GM19239 (cell line): ENCODE results near the gene CCNI2.
A peak's percentile ranks its signal among the peaks of the same experiment; 100 is the strongest.

Experiments
- DNase-seq: peaks from one replicate; pipeline ENCODE4 v3.0.0; 2011; ENCODE audit warnings: low spot score; ENCODE audit not compliant: insufficient read length
- FAIRE-seq: peaks from 2 replicates; lab custom pipeline; 2011; peaks lifted over from hg19 to GRCh38; lab: Jason Lieb, UNC

The CCNI2 gene

GRCh38 chr5:132748522-132749000, 1.3 kb downstream of the CCNI2 start:
- DNase-seq (no peak), FAIRE-seq (peak; percentile 69)

- no peak for FAIRE-seq
- DNase-seq, result no peak
These were observed 2.3 kb downstream of the CCNI2 start for GRCh38 chr5:132749506-132749905.

- peak; percentile 88 for FAIRE-seq
- peak; percentile 52 for DNase-seq
These were observed 3.4 kb downstream of the CCNI2 start for GRCh38 chr5:132750471-132751230.

GRCh38 chr5:132751444-132751843, 4.2 kb downstream of the CCNI2 start:
- FAIRE-seq (peak; percentile 97), DNase-seq (peak; percentile 36)

GRCh38 chr5:132751971-132752580, 4.8 kb downstream of the CCNI2 start:
- FAIRE-seq (peak; percentile 75), DNase-seq (no peak)

DNA sequence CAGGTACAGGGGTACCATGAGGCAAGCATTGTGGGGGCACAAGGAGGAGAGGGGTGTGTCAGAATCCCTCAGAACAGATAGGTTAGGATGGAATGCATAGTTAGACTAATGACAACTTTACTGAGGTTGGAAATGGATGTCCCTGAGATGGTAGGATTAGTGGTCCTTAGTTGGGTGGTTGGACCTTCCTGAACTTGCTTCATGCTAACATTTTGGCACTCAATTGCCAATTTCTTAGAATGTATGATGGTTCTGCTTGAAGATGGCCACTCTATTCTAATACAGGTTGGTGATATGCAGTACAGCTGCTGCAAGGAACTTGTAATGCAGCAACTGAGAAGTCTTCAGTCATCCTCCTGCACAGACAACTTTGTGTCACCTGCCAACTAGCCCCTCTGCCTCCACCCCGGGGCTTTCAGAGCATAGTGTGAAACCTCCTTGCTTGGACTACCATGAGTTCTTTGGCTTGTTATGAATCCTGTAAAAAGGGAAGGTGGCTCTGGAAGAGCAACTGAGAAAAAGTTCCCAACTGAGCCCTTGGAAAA, 5.4 kb downstream of the CCNI2 start:
- FAIRE-seq (no peak), DNase-seq (no peak)

GRCh38 chr5:132753135-132753987, 6.1 kb downstream of the CCNI2 start:
- FAIRE-seq, result no peak
- DNase-seq, result no peak

DNA sequence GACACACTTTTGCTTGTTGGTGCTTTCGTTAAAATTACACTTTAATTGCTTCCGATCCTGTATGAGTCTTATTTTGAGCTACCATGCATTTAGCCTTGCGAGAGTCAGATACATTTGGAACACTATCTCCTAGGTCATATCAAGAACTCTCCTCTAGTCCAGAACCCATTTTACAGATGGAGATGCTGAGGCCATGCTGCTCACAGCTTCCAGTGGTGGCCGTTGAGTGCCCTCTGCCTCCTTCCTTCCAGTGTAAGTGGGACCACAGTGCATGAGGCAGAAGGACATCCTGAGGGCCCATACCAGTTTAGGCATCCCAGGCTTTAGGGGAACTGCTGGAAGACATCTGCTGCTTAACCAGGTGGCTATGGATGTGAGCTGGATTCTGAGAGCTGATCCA, 6.9 kb downstream of the CCNI2 start:
- DNase-seq (no peak), FAIRE-seq (no peak)

GRCh38 chr5:132754947-132755346, 7.7 kb downstream of the CCNI2 start:
- DNase-seq, result no peak
- FAIRE-seq, result peak; percentile 42

- FAIRE-seq, result no peak
These were observed 9.3 kb downstream of the CCNI2 start for GRCh38 chr5:132756542-132756941.

DNA sequence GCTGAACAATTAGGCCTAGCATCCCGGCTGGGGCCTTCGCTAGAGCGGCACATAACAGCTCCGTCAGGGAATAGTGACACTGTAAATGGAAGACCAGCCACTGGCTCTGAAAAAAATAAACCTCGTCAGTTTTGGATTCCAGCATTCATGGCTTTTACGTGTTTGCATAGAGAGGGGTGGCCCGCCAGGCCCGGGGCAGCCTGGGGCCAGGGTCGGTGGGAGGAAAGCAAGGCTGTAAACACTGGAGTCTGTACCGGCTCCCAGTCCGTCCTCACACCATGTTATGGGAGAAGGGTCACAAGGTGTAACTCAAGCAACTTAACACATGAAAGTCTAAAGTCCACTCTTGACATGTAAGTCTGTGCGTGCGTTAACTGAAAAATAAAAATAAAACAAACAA, 11.2 kb downstream of the CCNI2 start:
- FAIRE-seq, result no peak
- no peak for DNase-seq

More at GRCh38 chr5:132756542-132756941, 9.3 kb downstream of the CCNI2 start:
- no peak for DNase-seq

GRCh38 chr5:132759114-132760048, 12.2 kb downstream of the CCNI2 start:
- no peak for DNase-seq
- FAIRE-seq, result no peak

DNA sequence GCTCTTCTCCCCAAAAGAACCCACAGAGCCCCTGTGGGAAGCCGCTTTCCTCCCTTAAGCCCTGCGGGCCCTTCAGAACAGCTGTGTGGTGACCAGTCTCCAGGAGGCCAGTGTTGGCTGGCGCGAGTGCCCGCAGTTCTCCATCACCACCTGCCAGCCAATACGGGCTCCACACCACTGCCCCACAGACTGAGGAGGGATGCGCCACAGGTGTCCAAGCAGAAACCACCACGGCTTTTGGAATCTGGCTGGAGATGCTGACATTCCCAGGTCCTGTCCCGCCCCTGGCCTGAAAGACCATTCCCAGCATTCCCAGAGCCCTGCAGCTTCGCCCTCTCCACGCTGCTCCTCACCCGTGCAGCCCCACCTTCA, 12.8 kb downstream of the CCNI2 start:
- DNase-seq, result no peak
- FAIRE-seq, result no peak

DNA sequence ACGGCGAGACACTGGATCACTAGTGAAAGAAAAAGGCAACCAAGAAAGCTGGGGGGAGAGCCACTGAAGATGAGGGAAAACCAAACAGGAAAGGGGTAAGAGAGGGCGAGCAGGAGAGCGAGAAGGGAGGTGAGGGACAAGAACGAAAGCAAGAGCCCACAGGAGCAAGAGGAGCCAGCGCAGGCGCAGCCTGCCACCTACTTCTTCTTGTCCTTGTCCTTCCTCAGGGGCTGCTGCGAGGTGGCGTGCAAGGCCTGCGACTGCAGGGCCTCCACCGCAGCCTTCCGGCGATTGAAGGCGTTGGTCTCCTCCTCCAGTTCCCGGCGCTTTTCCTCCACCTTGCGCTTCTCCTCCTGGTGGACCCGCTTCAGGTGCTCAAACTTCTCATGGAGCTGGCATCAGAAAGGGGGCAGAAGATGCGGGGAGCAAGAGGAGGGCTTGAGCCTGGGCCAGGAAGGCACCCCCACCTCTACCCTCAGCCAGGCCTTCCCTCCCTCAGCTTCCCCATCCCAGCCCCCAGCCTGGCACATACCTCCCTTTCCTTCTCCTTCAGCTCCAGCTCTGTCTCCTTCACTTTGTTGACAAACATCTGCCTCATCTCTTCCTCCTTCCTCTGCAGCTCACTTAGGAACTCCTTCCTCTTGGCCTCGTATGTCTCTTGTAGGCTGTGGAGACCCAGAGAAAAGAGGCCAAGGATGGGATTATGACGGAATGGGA, 13.5 kb downstream of the CCNI2 start:
- DNase-seq, result no peak
- no peak for FAIRE-seq

- FAIRE-seq, result no peak
- DNase-seq, result no peak
These were observed 14.4 kb downstream of the CCNI2 start for GRCh38 chr5:132761321-132762240.

- no peak for DNase-seq
- no peak for FAIRE-seq
These were observed 15.2 kb downstream of the CCNI2 start for GRCh38 chr5:132762246-132763000.
